HK-2 (cell line): ENCODE results near the gene FCRLA.

Experiments used
- DNase-seq: peaks from one replicate; pipeline ENCODE4 v3.0.0-alpha.2; 2018; ENCODE audit not compliant: unreplicated experiment

FCRLA gene

DNA sequence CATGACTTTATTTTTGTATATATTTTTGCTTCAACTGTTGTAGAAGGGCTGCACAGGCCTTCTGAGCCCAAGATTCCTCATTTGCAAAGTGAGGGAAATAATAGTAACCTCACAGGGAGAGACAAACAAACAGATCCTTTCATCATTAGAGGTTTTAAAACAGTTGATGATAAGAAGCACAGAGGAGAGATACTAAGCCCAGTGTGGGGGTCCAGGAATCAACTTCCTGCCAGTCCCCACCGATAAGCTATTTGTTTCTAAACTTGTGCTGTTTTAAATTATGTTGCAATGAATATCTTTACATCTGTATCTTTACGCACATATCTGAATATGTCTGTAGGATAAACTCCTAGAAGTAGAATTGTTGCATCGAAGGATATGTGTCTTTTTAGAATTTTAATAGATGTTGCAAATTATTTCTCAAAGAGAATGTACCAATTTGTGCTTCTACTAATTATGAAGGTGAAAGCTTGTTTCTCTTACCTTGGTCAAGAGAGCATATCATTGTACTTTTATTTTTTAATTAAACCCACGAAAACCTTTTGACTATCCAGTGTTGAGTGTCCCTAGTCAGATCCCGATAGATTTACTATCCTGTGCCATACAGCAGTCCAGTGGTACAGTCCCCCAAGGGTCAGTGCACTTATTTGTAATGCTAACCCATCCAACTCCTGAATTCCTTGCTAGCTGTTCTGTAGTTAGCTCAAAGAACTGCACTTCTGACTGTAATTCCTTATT is 25.1 kb downstream of the FCRLA start:
- no peak for DNase-seq

DNA sequence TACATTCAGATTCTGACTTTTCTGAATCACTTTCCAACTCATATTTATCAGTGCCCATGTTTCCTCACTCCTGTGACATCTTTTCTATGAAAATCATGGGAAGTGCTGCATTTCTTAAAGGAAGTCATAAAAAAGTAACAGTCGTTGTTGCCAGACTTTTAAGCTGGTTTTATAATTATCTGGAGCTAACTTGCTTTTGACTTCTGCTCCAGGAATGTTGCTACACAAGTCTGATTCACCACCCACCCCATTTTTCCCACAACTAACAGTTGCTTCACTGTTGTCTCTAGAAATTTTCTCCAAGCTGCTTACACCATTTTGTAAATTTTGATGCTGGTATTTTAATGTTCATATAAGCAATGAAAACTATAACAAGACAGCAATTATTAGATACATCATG is 26.5 kb downstream of the FCRLA start:
- no peak for DNase-seq

DNA sequence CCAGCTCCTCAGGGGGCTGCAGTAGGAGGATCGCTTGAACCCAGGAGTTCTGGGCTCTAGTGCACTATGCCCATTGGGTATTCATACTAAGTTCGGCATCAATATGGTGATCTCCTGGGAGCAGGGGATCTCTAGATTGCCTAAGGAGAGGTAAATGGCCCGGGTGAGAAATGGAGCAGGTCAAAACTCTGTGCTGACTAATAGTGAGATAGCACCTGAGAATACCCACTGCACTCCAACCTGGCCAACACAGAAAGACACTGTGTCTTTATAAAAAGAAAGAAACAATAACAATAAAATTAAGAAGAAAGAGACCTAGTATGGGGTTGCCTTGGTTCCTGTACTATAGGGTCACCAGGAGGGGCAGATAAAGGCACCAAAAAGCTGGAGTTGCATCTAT is 28.8 kb downstream of the FCRLA start:
- no peak for DNase-seq

DNA sequence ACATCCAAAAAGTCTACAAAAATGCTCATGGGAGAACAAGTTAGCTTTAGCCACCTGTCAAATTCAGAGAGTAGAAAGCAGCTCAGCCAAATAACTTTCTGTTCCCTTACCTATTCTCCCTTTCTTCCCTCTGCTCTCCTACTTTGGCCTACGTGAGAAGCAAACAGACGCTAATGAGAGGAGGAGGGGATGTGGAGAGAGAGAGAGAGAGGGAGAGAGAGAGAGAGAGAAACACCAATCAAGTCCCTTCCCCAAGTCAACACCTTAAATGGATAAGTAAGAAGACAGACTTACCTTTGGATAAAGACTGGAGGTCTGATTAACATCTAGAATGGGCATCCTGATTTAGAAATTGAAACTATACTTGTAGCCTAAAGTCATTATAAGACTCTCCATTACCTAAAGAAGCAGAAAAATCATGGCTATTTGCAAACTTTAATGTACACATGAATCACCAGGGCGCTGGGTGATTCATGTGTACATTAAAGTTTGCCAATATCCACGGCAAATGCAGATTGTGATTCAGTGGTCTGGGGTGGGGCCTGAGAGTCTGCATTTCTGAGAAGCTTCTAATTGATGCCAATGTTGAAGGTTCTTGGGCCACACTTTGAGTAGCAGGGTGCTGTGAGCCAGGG is 29.4 kb downstream of the FCRLA start:
- DNase-seq, result no peak

DNA sequence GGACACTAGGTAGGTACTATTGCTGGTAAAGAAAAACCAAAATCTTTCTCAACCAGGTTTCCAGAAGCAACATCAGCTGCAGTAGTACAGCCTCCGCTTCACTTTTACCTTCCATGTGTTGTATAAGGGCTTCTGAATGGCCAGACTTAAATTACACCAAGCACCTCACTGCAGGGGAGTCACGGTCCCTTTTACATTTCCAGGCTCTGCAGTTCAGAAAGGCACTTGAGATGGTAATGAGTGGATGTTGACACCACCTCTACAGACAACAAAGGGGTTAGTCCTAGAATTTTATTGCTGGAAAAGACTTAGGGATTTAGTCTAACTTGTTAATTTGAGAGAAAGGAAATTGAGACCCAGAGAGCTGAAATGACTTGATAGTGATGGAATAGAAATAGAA is 30.6 kb downstream of the FCRLA start:
- no peak for DNase-seq

DNA sequence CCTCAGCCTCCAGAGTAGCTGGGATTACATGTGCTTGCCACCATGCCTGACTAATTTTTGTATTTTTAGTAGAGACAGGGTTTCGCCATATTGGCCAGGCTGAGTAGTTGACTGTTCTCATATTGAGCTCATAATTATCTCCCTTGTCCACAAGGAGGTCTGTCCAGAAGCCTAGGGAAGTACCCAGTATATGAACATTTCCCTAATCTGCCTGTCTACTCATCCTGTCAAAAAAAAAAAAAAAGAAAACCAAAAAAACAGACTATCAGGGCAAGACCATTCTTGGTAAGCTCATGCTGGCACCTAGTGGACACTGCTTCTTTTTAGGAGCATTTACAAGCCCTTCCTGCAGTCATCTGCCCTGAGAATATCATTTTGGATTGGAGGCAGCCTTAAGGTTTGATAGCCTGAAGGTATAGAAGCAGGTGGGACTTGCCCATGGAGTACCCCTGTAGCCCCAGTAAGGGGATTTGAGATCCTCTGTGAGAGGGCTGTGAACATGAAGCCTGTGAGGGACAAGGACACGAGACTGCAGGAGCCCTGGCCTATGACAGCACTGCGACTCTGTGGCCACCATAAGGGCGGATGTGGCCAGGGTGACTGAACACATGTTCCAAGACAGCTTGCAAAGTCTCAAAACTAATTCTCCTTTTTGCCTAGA is 31.7 kb downstream of the FCRLA start:
- no peak for DNase-seq

DNA sequence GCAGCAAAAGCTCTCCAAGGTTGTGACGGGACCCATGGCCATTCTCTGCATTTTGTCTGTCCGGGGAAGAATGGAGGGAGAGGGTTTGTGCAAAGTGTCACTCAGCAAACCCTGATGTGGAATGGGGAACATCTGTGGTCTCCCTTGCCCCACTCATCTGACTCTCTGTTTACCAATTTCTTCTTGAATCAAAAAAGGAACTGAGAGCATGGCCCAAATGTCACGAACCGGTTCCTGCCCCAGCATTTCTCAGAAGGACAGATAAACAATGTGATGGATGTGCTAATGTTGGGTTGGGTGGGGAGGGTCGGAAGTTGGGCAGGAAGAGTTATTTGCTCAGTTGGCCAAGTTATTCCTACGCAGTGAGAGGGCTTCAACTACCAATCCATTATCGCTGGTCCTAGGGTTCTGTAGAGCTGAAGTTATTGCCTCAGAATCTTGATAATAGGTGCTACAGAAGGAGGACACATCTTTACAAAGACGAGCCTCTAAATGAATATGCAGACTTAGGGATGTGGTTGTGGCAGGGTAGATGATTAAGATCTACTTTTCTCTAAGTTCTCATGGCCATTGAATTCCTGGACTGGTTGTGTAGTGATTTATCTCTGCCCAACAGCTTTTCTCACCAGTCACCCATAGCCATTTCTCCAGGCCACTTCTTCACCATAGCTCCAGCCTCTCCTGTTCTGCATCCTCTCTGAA is 33.0 kb downstream of the FCRLA start:
- no peak for DNase-seq

DNA sequence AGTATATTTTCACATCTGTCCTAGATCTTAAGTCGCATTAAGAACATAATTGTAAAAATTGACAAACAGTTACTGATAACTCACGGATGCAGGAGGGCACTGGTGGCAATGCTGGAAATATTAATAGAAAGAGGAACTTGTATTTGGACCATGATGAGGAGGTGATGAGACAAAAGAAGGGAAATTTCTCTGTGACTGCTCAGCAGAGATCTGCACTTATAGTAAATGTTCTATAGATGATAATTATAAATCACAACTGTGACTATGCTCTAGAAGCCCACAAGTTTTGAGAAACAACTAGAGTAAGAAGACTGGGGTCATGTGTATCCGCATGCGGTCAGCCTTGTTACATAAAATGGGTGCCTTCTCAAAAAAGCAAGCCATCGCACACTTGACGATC is 33.9 kb downstream of the FCRLA start:
- DNase-seq, result no peak

DNA sequence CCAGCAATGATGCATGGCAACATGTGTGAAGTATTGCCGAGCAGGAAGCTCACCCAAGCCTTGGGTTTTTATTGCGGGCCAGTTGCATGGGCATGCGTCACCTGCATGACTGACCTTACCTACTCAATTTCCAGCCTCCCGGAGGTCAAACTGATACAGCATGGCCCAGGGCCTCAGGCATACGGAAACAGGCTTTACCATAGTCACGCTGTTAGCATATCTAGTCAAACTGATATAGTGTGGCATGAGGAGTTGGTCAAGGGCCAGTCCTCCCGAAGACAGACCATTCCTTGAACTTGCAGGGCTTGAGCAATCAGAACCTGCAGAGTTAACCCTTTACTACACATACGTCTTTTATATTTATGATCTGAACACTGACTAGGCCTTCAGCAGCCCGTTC is 36.2 kb downstream of the FCRLA start:
- DNase-seq, result no peak

DNA sequence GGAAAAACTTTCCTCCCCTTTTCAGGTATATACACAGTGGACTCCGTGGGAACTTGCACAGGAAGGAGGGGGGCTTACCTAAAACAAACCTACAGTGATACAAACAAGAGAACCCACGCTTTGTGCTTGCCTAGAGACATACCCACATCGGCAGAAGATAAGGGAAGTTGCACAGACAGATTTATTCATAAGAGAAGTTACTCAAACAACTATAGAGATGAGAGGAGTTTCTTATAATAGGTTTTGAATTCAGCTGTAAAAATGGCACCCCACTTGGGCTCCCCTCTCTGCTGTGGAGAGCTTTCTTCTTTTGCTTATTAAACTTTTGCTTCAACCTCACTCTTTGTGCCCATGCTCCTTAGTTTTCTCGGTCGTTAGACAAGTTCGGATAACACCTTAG is 40.8 kb downstream of the FCRLA start:
- DNase-seq, result no peak

DNA sequence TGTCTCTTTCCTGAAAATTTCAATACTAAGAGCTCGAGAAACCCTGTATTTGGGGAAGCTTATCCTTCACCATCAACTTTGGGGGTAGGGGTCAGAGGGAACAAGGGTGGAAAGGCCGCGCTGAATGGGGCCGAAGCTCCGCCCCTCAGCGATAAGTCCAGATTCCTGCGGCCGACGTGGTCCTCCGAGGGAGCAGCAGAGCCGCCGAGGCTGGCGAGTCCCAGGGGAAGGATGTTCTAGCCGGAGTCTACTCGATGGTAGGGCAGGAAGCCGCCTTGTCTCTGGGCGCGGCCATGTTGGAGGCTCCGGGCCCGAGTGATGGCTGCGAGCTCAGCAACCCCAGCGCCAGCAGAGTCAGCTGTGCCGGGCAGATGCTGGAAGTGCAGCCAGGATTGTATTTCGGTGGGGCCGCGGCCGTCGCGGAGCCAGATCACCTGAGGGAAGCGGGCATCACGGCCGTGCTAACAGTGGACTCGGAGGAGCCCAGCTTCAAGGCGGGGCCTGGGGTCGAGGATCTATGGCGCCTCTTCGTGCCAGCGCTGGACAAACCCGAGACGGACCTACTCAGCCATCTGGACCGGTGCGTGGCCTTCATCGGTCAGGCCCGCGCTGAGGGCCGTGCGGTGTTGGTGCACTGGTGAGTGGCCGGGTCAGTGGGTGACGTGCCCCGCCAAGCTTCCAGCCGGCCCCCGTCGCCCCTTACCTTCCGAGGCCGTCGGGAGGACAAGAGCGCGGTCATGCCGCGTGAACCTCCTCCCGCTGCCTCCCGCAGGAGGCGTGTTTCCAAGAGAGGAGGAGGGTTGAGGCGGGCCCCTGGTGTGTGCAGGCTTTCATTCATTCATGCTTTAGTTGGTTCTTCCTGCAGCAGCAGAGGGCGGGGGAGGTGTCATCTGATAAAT is 42.7 kb downstream of the FCRLA start, which contains the start of gene DUSP12:
Gene DUSP12, plus strand, starts transcription at position 278 of the 899 bp plus-strand sequence. Its CDS starts 16 bp downstream, at position 294.
- peak; percentile 91 for DNase-seq

DNA sequence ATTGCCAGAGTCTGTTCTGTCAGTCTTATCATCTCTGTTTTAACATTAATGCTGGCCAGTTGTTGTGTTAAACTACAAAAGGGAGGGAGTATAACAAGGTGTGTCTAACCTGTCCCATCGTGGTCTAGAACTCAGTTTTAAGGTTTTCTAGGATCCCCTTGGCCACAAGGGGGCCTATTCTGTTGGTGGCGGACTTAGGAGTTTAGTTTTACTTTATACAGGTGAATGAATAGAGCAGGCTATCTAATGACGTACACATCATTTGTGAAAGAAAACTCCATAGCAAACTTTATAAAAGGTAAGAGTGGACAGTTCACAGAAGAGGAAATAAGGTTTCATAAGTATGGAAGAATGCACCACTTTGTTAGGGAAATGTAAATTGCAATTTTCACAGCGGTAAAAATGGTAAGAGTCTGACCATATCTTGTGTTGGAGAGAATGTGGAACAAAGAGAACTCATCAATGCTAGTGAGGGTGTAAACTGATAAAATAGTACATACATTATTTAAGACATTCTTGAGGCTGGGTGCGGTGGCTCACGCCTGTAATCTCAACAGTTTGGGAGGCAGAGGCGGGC is 56.6 kb downstream of the FCRLA start:
- DNase-seq, result no peak
